CD14-positive monocyte (primary cell): Measurements from ENCODE around the gene CREBBP. TPM values are rescaled to one million over a fixed set of nuclear protein-coding genes. Genes with fewer than 3 reads are reported as not detected.

Experiments
- DNase-seq, 3 donors: peaks; one replicate each; pipeline ENCODE4 v3.0.0-alpha.2; 2011 to 2022
- H2AFZ ChIP-seq: 2 replicates; pipeline ENCODE4 v1.6.0; 2012; ENCODE audit warnings: mild to moderate bottlenecking, low read depth, low read length, inconsistent platforms; ENCODE audit not compliant: insufficient read depth, poor library complexity, severe bottlenecking
- H3K27ac ChIP-seq, 2 donors: 1 replicate in 1 of 2; 2 replicates in 1 of 2; pipeline ENCODE4 v1.5.1; 2012 to 2013; ENCODE audit warnings: low read length in 2 of 2, control low read depth in 1 of 2, inconsistent platforms in 1 of 2, low read depth in 1 of 2, mild to moderate bottlenecking in 1 of 2
- H3K27me3 ChIP-seq, 2 donors: one replicate each; pipeline versions ENCODE4 v1.6.0 to v1.6.1; 2011 to 2013; ENCODE audit warnings: low read length in 2 of 2; ENCODE audit not compliant: control insufficient read depth in 2 of 2, insufficient read depth in 2 of 2
- H3K36me3 ChIP-seq, 2 donors: replicated peaks in 1 of 2; 1 replicate in 1 of 2; 2 replicates in 1 of 2; pipeline versions ENCODE4 v1.5.1 to v1.6.1; 2012 to 2013; ENCODE audit warnings: low read length in 2 of 2, control low read depth in 1 of 2, inconsistent platforms in 1 of 2, mild to moderate bottlenecking in 1 of 2; ENCODE audit not compliant: insufficient read depth in 2 of 2, control insufficient read depth in 1 of 2
- H3K4me1 ChIP-seq, 2 donors: 1 replicate in 1 of 2; 2 replicates in 1 of 2; pipeline versions ENCODE4 v1.5.1 to v1.6.1; 2012 to 2013; ENCODE audit warnings: low read length in 2 of 2, control low read depth in 1 of 2, inconsistent platforms in 1 of 2, mild to moderate bottlenecking in 1 of 2, moderate library complexity in 1 of 2; ENCODE audit not compliant: insufficient read depth in 2 of 2, control insufficient read depth in 1 of 2
- H3K4me2 ChIP-seq: replicated peaks from 2 replicates; pipeline ENCODE3; 2012; ENCODE audit warnings: low read length, moderate library complexity, mild to moderate bottlenecking; ENCODE audit not compliant: poor library complexity, severe bottlenecking; ENCODE audit errors: extremely low read depth
- H3K4me3 ChIP-seq, 3 experiments: fragments of 200-600 bp in 1 of 3; sonication (generic) in 1 of 3; replicated peaks in 1 of 3; 1 replicate in 2 of 3; 2 replicates in 1 of 3; pipeline ENCODE4 v1.5.1; 2011 to 2013; ENCODE audit warnings: low read length in 3 of 3, mild to moderate bottlenecking in 3 of 3, control low read depth in 2 of 3, low read depth in 2 of 3, inconsistent platforms in 1 of 3, moderate library complexity in 1 of 3
- H3K79me2 ChIP-seq: 2 replicates; pipeline ENCODE4 v1.6.0; 2012; ENCODE audit warnings: mild to moderate bottlenecking, control low read depth, inconsistent platforms, low read length, moderate library complexity; ENCODE audit not compliant: insufficient read depth
- H3K9ac ChIP-seq: 2 replicates; pipeline ENCODE4 v1.6.0; 2017; ENCODE audit warnings: low read length, mild to moderate bottlenecking; ENCODE audit not compliant: insufficient read depth, poor library complexity, severe bottlenecking
- H3K9me3 ChIP-seq, 2 donors: replicated peaks in 1 of 2; 1 replicate in 1 of 2; 2 replicates in 1 of 2; pipeline versions ENCODE4 v1.5.1 to v1.6.1; 2012 to 2013; ENCODE audit warnings: low read length in 2 of 2, control low read depth in 1 of 2; ENCODE audit not compliant: control insufficient read depth in 1 of 2, insufficient read depth in 1 of 2
- H4K20me1 ChIP-seq: 2 replicates; pipeline ENCODE4 v1.6.0; 2012; ENCODE audit warnings: mild to moderate bottlenecking, low read length, control low read depth, moderate library complexity; ENCODE audit not compliant: insufficient read depth
- H3K27ac Mint-ChIP-seq, 7 donors: one replicate each; pipeline ENCODE4 v1.8.0; 2020; ENCODE audit warnings: mild to moderate bottlenecking in 7 of 7, mixed read lengths in 7 of 7, moderate library complexity in 6 of 7, inconsistent platforms in 2 of 7
- H3K27me3 Mint-ChIP-seq, 3 donors: one replicate each; pipeline ENCODE4 v1.8.0; 2021 to 2022; ENCODE audit warnings: low read depth in 3 of 3, mild to moderate bottlenecking in 3 of 3, mixed read lengths in 3 of 3, moderate library complexity in 3 of 3, inconsistent platforms in 1 of 3
- H3K36me3 Mint-ChIP-seq, 2 donors: one replicate each; pipeline ENCODE4 v1.8.0; 2020; ENCODE audit warnings: mixed read lengths in 2 of 2, inconsistent platforms in 1 of 2, mild to moderate bottlenecking in 1 of 2
- H3K4me1 Mint-ChIP-seq: one replicate; pipeline ENCODE4 v1.8.0; 2020; ENCODE audit warnings: mild to moderate bottlenecking, mixed read lengths
- H3K4me3 Mint-ChIP-seq, 2 donors: one replicate each; pipeline ENCODE4 v1.8.0; 2020; ENCODE audit warnings: mild to moderate bottlenecking in 2 of 2, mixed read lengths in 2 of 2, moderate library complexity in 1 of 2
- H3K9me3 Mint-ChIP-seq, 7 donors: one replicate each; pipeline ENCODE4 v1.8.0; 2020 to 2022; ENCODE audit warnings: mixed read lengths in 7 of 7, mild to moderate bottlenecking in 6 of 7, moderate library complexity in 6 of 7, inconsistent platforms in 2 of 7
- WGBS: methylation state at CpG from one replicate; pipeline ENCODE4 v1.1.5; 2013; ENCODE audit warnings: missing lambda C conversion rate; ENCODE audit not compliant: insufficient coverage; 5-methylcytosine and 5-hydroxymethylcytosine counted together
- intact Hi-C, 2 donors: fragments of 100-400 bp; cut with micrococcal nuclease; formaldehyde crosslinking; loops; one replicate each; pipeline versions ENCODE4 v1.15.0 to v1.15.1; 2023
- polyA plus RNA-seq, 3 donors: library from polyadenylated mRNA; depleted of rRNA in 1 of 3; unstranded in 2 of 3; stranded (reverse) in 1 of 3; fragments of 300-500 nt in 2 of 3; fragments of >200 nt in 1 of 3; fragmentation: Illumina TruSeq in 2 of 3; gene quantifications; 1 replicate in 2 of 3; 2 replicates in 1 of 3; pipeline ENCODE4 v1.2.3, GENCODE V29; 2012 to 2021
- TF ChIP-seq, protein P1 (sequence below): fragments of 200-600 bp; IDR thresholded peaks from one replicate; pipeline ENCODE4 v1.8.0; 2022; ENCODE audit warnings: antibody characterized with exemption, mild to moderate bottlenecking

CREBBP gene
- polyA plus RNA-seq, 3 donors = 2.1 to 26.9 (median 6.2) TPM

- WGBS = 94% methylated on average over 28 of the region's 34 CpGs
- Histone ChIP-seq H3K36me3 (peaks cover 79 to 96% of the 10 kb centered on the region in 2 donors), H3K79me2 (peaks cover 4% of the 10 kb centered on the region), H3K27me3 (no peaks in the 10 kb centered on the region), H2AFZ (no peak overlapping the region), H3K4me1 (no peaks in the 10 kb centered on the region), H3K4me2 (no peak overlapping the region), H3K27ac (no peak overlapping the region), H3K9ac (no peak overlapping the region), H3K4me3 (no peak overlapping the region), H3K9me3 (no peaks in the 10 kb centered on the region), H4K20me1 (peaks cover 96% of the 10 kb centered on the region)
- Mint-ChIP-seq H3K4me3 (no peak overlapping the region), H3K27ac (peak overlapping the region in 2 of 7 donors; percentile 2 to 6), H3K9me3 (peaks cover 0 to 1% (median 0%) of the 10 kb centered on the region in 7 donors), H3K4me1 (no peaks in the 10 kb centered on the region), H3K36me3 (peaks cover 82 to 95% of the 10 kb centered on the region in 2 donors), H3K27me3 (no peaks in the 10 kb centered on the region)
- TF ChIP-seq, protein P1, sequence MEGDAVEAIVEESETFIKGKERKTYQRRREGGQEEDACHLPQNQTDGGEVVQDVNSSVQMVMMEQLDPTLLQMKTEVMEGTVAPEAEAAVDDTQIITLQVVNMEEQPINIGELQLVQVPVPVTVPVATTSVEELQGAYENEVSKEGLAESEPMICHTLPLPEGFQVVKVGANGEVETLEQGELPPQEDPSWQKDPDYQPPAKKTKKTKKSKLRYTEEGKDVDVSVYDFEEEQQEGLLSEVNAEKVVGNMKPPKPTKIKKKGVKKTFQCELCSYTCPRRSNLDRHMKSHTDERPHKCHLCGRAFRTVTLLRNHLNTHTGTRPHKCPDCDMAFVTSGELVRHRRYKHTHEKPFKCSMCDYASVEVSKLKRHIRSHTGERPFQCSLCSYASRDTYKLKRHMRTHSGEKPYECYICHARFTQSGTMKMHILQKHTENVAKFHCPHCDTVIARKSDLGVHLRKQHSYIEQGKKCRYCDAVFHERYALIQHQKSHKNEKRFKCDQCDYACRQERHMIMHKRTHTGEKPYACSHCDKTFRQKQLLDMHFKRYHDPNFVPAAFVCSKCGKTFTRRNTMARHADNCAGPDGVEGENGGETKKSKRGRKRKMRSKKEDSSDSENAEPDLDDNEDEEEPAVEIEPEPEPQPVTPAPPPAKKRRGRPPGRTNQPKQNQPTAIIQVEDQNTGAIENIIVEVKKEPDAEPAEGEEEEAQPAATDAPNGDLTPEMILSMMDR = no peak
- intact Hi-C loops = no loop called here
- no peak for DNase-seq
Measured at GRCh38 chr16:3731126-3731935, 149.2 kb downstream of the CREBBP start.

DNA sequence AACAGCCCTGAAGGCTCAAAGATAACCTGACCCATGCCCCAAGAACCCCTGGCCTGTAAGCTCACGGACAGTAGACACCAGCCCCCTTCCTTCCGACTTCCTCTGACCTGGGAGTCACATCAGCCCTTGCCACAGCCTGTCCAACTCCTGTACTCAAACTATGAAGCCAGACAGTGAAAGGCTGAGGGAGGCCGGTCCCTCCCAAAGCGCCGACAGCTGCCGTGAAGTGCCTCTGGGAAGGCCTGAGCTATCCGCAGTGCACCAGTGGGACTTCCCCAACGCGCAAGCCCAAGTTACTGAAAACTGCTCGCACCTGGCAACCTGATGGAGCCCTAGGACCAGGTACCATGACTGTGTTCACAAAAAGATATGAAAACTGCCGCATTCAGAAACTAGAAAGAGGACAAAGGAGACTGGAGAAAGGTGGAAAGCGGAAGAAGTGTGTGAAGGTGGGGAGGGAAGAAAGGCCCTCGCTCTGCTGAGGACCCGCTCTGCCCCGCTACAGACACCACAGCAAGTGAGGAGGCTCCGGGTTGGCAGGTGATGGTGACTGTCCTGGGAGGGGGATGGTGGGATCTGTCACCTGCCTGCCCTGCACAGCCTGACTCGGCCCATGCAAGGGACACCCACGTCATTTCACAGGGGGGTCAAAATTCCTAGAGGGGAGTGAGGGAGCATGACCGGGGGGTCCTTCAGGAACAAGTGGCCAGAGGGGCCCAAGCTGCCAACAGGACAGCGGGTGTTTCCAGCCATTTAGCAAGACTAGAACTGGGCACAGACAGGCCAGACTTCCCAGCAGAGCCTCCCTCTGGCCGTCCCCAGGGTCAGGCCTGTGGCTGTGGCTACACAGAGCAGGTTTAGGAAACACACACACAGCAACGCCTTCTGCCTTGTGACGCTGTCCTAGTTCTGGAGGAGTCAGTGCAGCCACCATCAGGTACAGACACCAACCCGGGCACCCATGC, 150.1 kb downstream of the CREBBP start:
- Mint-ChIP-seq H3K4me3 (peak overlapping the region in 1 of 2 donors; percentile 1), H3K9me3 (no peaks in the 10 kb centered on the region)

More for the DNA sequence above, 150.1 kb downstream of the CREBBP start:
- H3K4me1 ChIP-seq = no peaks in the 10 kb centered on the region
- no peaks in the 10 kb centered on the region for H3K27me3 Mint-ChIP-seq
- peak overlapping the region in 3 of 7 donors; percentile 52 to 61 (median 55) for H3K27ac Mint-ChIP-seq
- TF ChIP-seq, protein P1 = no peak
- DNase-seq = no peak
- H3K4me2 ChIP-seq = no peak overlapping the region
- no peak overlapping the region for H3K9ac ChIP-seq
- no peak overlapping the region for H2AFZ ChIP-seq
- H3K27me3 ChIP-seq = no peaks in the 10 kb centered on the region
- WGBS = 99% methylated on average over 22 of the region's 24 CpGs
- peaks cover 96% of the 10 kb centered on the region for H4K20me1 ChIP-seq
- H3K4me3 ChIP-seq = no peak overlapping the region
- H3K79me2 ChIP-seq = peaks cover 2% of the 10 kb centered on the region
- no peak overlapping the region for H3K27ac ChIP-seq
- peaks cover 75 to 90% of the 10 kb centered on the region in 2 donors for H3K36me3 ChIP-seq
- no peaks in the 10 kb centered on the region for H3K9me3 ChIP-seq
- H3K4me1 Mint-ChIP-seq = no peaks in the 10 kb centered on the region
- intact Hi-C loops = no loop called here
- H3K36me3 Mint-ChIP-seq = peaks cover 77 to 91% of the 10 kb centered on the region in 2 donors
